NCI-H2196 treated with DMSO at 0.1 percent for 48 hours (cell line): ENCODE data around the gene ADSL.

Source experiments
- DNase-seq: peaks from one replicate; lab custom pipeline; 2025; ENCODE audit not compliant: unreplicated experiment; lab: John Stamatoyannopoulos, UW

The ADSL gene

GRCh38 chr22:40326905-40327735 lies 19.2 kb upstream of the ADSL start:
- DNase-seq = peak; percentile 39

- DNase-seq = no peak
Measured at GRCh38 chr22:40328546-40329456, 17.5 kb upstream of the ADSL start.

GRCh38 chr22:40329466-40329865 lies 16.8 kb upstream of the ADSL start:
- no peak for DNase-seq

GRCh38 chr22:40330086-40330485 lies 16.2 kb upstream of the ADSL start:
- no peak for DNase-seq

- DNase-seq = no peak
Measured at GRCh38 chr22:40330615-40331014, 15.7 kb upstream of the ADSL start.

- no peak for DNase-seq
Measured at GRCh38 chr22:40331706-40332105, 14.6 kb upstream of the ADSL start.

GRCh38 chr22:40332319-40332781 lies 13.9 kb upstream of the ADSL start:
- no peak for DNase-seq

GRCh38 chr22:40334060-40334459 lies 12.2 kb upstream of the ADSL start:
- no peak for DNase-seq

GRCh38 chr22:40334899-40335298 lies 11.4 kb upstream of the ADSL start:
- DNase-seq = no peak

- DNase-seq = no peak
Measured at GRCh38 chr22:40335358-40335757, 10.9 kb upstream of the ADSL start.

- DNase-seq = no peak
Measured at GRCh38 chr22:40340044-40340443, 6.3 kb upstream of the ADSL start.

- no peak for DNase-seq
Measured at GRCh38 chr22:40341604-40342003, 4.7 kb upstream of the ADSL start.

GRCh38 chr22:40342521-40342920 lies 3.8 kb upstream of the ADSL start:
- DNase-seq = no peak

GRCh38 chr22:40345271-40345670 lies 1.0 kb upstream of the ADSL start:
- no peak for DNase-seq

- DNase-seq = no peak
Measured at GRCh38 chr22:40345815-40346184, 500 bp upstream of the ADSL start.

- DNase-seq = no peak
Measured at GRCh38 chr22:40347300-40347699, 1.0 kb downstream of the ADSL start.

- peak; percentile 35 for DNase-seq
Measured at GRCh38 chr22:40348025-40348658, 1.8 kb downstream of the ADSL start.

GRCh38 chr22:40352763-40353162 lies 6.5 kb downstream of the ADSL start:
- no peak for DNase-seq

- DNase-seq = no peak
Measured at GRCh38 chr22:40361100-40361499, 14.8 kb downstream of the ADSL start.

- no peak for DNase-seq
Measured at GRCh38 chr22:40363059-40363458, 16.8 kb downstream of the ADSL start.

- DNase-seq = no peak
Measured at GRCh38 chr22:40364431-40364830, 18.1 kb downstream of the ADSL start.

- DNase-seq = no peak
Measured at GRCh38 chr22:40366068-40366467, 19.8 kb downstream of the ADSL start.
